GM18858 (cell line): ENCODE data around the gene SLC36A3.
"Not testable (repeated sequence)": the region's sequence is repeated elsewhere in the genome, so short reads cannot be mapped to it uniquely, and the experiment has no call there.

ENCODE experiments used
- ATAC-seq: cut with Tn5 transposase; IDR thresholded peaks from one replicate; pipeline ENCODE4 v1.9.1; 2021; ENCODE audit not compliant: unreplicated experiment

The SLC36A3 gene

GRCh38 chr5:151303666-151304065 lies at the start of gene SLC36A3:
TSS of gene SLC36A3 (minus strand) at chr5:151303766. CDS start at chr5:151303354, 412 bp downstream.
- no peak for ATAC-seq

- ATAC-seq: no peak
These were observed 48.1 kb upstream of the SLC36A3 start for GRCh38 chr5:151351671-151352070.

GRCh38 chr5:151348789-151349188 lies 45.2 kb upstream of the SLC36A3 start:
- no peak for ATAC-seq

GRCh38 chr5:151347369-151347768 lies 43.8 kb upstream of the SLC36A3 start, which contains the start of gene SLC36A2:
TSS of gene SLC36A2 (minus strand) at chr5:151347559. CDS start at chr5:151347460, 99 bp downstream.
- no peak for ATAC-seq

- ATAC-seq: no peak
These were observed 42.4 kb upstream of the SLC36A3 start for GRCh38 chr5:151345808-151346478.

GRCh38 chr5:151345187-151345807 lies 41.7 kb upstream of the SLC36A3 start:
- no peak for ATAC-seq

GRCh38 chr5:151344088-151344487 lies 40.5 kb upstream of the SLC36A3 start:
- no peak for ATAC-seq

GRCh38 chr5:151340004-151340403 lies 36.4 kb upstream of the SLC36A3 start:
- ATAC-seq: no peak

- ATAC-seq: no peak
These were observed 35.2 kb upstream of the SLC36A3 start for GRCh38 chr5:151338734-151339133.

GRCh38 chr5:151332857-151333256 lies 29.3 kb upstream of the SLC36A3 start:
- no peak for ATAC-seq

- ATAC-seq: no peak
These were observed 25.2 kb upstream of the SLC36A3 start for GRCh38 chr5:151328734-151329133.

GRCh38 chr5:151327585-151327984 lies 24.0 kb upstream of the SLC36A3 start:
- ATAC-seq: no peak

- ATAC-seq: no peak
These were observed 22.7 kb upstream of the SLC36A3 start for GRCh38 chr5:151326266-151326665.

- no peak for ATAC-seq
These were observed 16.9 kb upstream of the SLC36A3 start for GRCh38 chr5:151320481-151320880.

- ATAC-seq: peak; percentile 70
These were observed 15.5 kb upstream of the SLC36A3 start for GRCh38 chr5:151318850-151319732.

- no peak for ATAC-seq
These were observed 14.3 kb upstream of the SLC36A3 start for GRCh38 chr5:151317871-151318270.

GRCh38 chr5:151315998-151316597 lies 12.5 kb upstream of the SLC36A3 start:
- peak; percentile 74 for ATAC-seq

GRCh38 chr5:151313357-151313756 lies 9.8 kb upstream of the SLC36A3 start:
- ATAC-seq: no peak

- ATAC-seq: no peak
These were observed 9.3 kb upstream of the SLC36A3 start for GRCh38 chr5:151312756-151313324.

GRCh38 chr5:151310932-151311331 lies 7.4 kb upstream of the SLC36A3 start:
- no peak for ATAC-seq

GRCh38 chr5:151309821-151310220 lies 6.3 kb upstream of the SLC36A3 start:
- ATAC-seq: not testable (repeated sequence)
